Measurements from ENCODE around the gene RAP1GAP.

GRCh38 chr1:21700094-21700493 lies 30.9 kb upstream of the RAP1GAP start:
- TF ChIP-seq CTCF (IDR thresholded peaks at IDR 0.05; ENCODE audit: low read depth, low read length, missing input control) (no peak), ZBTB33 (IDR thresholded peaks at IDR 0.05) (no peak), MAX (IDR thresholded peaks at IDR 0.05) (no peak)

Data from liver (tissue), 2 donors.